ENCODE results near the gene UBQLN3.

The UBQLN3 gene

DNA sequence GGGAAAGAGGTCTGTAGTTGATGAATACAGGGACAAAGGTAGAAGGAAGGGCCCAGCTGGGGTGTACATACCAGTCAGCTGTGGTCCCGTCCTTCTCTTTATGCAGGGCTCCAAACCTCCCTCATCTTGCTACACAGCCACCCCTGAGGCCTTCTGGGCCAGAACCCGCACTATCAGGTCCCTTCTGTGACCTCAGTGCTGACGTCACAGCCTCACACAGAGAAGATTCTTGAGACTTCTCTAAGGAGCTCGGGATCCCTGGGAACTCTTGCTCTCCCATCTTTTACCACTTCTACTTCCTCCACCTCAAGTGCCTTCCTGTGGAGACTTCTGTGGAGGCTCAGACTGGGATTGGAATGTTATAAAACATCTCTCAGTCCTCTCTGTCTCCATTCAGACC is at the start of gene UBQLN3:
Gene UBQLN3, minus strand, starts transcription at position 155 of the 400 bp plus-strand sequence. CDS start 399 bp downstream, outside the sequence.
- DNase-seq (ENCODE audit: low read depth) = no peak

DNA sequence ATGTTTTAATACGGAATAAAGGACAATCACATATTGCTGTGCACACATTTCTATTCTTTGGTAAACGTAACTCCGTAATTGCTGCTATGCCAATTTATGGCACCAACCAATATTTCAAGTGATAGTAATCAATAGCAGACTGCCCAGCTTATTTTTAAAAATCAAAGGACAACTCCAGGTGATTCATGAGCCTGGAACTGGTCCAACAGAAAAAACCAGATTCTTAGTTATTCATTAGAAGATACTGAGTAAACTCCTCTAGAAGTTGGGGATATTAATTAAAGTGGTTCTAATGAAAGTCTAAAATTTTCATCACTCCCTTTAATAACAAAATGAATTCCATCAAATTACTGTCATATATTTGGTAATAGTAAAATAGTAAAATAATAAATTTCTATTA is 48.0 kb upstream of the UBQLN3 start:
- DNase-seq (ENCODE audit: low read depth) = no peak

DNA sequence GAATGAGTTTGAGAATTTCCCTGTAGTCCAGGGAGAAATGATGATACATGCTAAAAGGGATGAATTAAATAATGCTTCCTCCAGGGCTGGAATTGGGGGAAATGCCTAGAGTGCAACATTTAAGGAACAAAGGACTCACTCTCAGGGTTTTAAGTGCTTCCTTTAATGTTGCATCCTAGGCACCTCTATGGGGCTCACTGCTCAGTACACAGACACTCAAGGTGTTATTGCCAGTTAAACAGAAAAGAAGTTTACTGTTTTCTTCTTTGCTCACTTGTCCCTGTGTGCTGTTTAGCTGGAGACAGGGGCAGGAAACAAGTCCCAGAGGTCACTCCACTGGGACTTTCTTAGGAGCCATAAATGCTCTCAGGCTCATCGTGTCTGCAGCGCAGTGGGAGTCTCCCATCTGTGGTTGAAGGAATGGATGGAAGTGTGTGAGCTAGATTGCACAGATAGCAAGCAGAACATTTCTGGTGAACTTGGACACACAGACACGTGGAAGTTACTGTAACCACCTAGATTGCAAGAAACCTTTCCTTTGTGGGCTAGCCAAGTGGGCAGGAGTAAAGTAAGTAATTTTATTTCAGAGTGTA is 46.9 kb upstream of the UBQLN3 start:
- no peak for DNase-seq (ENCODE audit: low read depth)

DNA sequence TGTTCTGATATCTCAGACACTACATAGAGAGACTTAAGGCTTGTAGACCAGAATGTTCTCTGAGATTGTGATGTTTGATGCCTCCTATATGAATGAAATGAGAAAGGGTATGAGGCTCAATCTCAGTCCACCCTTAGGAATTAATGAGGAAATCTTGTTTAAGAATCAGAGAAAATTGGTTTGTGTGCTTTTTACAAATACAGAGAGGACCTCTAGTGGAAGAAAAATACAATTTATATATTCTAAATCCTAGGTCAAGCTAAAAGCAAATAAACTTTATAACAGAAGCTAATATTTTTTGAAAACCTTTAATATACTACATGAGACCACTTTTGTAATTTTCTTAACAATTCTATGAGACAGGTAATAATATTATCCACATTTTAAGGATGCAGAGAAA is 43.6 kb upstream of the UBQLN3 start:
- DNase-seq (ENCODE audit: low read depth) = no peak

DNA sequence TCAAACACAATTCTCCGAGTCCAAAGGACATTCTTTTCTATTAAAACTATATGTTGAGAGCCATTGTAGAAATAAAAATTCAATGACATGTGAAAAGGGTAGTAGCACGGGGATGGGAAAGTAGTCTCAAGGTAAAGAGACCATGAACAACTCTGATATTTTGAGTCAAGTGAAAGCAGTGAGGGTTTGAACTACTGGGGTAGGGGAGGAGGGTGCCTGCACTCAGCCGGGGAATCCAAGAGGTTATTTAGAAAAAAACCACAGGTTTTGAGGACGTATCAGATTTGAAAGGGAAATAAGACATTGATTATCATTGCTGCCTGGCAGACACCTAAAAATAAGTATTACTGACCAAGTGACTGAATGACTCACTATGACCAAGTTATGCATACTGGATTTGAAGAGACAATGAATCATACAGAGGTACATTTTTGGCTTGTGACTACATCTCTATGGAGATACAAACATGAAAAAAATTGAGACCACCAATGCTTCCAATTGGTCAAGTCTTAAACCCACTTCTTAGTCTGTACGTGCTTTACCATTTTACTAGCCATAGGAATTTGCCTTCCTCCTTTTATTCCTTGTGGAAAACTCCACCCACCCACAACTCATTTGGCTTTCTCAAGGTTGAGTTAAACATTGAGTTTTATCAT is 40.8 kb upstream of the UBQLN3 start:
- DNase-seq (ENCODE audit: low read depth) = no peak

DNA sequence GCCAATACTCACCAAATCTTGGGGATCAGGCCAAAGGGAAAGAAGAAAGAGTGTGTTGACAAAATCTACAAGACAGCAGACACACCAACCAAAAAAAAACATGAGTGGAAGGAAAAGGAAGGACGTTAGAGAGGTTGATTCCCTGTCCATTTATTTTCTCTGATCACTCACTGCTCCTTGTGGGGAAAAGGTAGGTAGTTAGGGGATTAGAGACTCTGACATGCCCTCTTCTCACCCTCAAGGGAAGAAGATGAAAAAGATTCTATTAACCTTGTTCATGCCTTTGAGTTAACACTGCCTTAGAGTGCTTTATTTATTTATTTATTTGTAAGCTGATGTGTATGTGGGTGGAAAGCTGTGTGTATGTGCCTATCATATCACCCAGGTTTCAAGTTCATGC is 38.7 kb upstream of the UBQLN3 start, which contains the start of gene OR52H1:
Gene OR52H1, minus strand, starts transcription at position 101 of the 400 bp plus-strand sequence. CDS start 3,035 bp downstream, outside the sequence.
- DNase-seq (ENCODE audit: low read depth) = no peak

DNA sequence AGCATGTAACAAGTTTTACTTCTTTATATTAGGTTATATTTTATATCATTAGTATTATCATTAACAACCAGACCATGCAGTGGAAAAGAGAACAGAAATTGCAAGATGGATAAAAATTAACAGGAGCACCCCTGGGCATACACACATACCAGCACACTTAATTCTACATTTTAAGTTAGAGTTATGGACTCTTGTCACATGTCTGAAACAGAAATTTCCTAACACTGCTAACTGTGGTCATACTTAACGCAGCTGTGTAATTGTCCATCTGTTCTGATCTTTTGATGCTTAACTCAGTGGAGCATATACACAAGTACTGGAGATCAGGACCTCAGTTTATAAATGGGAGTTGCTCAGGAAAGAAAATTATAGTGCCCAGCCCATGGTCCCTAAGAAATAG is 38.2 kb upstream of the UBQLN3 start:
- DNase-seq (ENCODE audit: low read depth) = no peak

DNA sequence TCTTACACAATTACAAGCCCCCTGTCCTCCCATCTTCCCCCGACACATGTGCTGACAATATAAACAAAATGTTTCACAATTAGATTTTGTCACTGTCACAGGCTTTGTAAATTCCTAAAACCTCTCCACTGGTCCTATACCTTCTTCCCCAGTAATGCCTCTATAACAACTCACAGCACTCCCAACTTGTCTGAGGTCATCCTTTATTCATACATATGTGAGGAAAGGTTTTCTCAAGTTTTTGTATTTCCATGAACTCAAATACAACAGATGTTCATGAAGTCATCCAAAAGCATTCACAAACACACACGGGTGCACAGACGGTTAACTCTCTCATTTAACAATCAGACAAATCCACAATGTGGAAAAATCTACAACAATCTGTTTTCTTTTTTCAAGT is 36.7 kb upstream of the UBQLN3 start:
- no peak for DNase-seq (ENCODE audit: low read depth)

DNA sequence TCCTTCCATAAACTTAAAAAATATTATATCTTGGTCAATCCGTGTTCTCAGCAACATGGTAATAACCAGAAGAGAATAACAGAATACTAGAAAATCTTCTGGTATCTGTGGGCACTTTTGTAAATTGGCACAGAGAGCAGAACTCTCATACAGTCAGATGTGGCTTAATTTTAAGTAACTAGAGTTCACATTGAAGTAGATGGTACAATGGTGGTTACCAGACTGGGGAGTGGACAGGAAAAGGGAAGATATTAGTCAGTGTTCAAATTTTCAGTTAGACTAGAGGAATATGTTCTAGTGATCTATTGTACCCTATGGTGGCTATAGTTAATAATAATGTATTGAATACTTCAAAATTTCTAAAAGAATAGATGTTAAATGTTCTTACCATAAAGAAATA is 31.7 kb upstream of the UBQLN3 start:
- no peak for DNase-seq (ENCODE audit: low read depth)

DNA sequence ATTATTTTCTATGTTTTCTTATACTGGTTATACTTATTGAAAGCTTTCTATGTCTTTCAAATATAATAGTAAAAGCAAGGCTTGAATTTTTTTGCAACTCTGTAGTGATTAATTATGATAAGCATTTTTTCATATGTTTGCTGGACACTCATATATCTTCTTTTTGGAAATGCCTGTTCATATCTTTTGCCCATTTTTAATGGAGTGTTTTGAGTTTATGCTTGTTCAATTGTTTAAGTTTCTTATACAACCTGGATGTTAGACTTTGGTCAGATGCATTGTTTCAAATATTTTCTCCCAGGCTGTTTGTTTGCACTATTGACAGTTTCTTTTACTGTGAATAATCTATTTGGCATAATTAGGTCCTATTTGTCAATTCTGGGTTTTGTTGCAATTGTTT is 26.7 kb upstream of the UBQLN3 start:
- DNase-seq (ENCODE audit: low read depth) = no peak

DNA sequence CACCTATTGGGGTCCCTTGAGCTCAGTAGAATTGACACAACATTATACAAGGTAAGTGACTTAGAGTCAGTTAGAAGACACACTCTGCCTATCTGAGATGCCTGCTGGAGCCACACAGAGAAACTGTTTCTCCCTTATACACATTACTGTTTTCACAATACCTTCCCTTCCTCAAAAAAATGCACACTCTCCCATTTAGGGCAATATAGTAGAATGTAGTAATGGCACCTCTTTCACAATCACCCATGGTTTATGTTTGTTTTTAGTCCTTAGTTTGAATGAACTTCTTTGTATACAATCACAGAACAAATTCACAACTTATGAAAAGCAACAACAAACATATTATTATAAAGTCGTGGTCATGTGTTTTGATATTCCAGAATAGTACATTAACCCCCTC is 24.3 kb upstream of the UBQLN3 start:
- no peak for DNase-seq (ENCODE audit: low read depth)

DNA sequence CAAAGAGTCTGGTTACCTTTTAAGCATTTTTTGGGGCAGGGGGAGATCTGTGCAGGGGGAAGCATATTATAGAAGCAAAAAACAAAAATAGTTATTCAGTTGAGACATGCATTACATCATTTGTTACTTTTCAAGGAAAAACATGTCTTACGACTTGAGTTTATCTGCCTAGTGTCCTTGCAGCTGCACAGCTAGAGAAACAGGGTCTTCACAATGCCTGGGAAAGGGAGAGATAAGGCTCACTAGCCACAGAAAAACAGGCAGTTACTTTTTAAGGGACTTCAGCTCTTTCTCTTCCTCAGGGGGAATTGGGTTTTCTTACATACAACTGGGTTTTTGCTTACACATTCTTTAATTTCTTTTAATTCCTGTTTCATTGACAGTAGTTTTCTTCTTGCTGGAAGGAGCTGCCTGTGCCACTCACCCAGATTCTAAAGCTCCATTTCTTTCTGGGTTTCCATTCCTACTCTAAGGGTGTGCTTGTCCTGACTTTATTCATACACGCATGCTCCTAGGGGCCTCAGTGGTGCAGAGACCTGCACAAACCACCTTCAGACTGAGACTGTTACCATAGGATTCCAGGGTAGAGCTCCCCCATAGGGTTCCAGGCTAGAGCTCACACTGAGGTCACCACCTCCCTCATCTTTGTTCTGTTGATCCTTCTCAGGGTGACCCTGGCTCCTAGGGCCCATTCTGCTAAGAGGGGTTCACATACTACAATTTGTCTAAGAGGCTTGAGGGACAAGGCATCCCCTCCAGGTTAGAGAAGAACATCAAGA is 21.5 kb upstream of the UBQLN3 start:
- DNase-seq (ENCODE audit: low read depth) = no peak

DNA sequence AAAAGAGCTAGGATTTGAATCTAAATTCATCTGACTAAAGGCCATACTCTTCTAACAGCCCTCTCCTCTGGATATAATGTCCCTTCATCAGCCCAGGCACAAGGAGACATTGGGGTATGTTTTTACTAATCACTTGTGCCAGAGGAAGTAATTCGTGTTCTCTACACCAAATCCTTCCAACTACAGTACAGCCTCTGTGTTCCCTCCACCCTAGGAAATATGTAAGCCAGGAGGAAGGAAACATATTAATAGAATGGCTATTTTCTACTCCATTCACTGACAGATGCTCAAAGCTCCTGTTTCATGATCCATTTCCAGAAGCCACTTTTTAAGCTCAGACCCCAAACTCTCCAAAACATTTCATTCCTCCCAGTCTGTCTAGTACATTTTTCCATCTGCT is 18.7 kb upstream of the UBQLN3 start:
- DNase-seq (ENCODE audit: low read depth) = no peak

DNA sequence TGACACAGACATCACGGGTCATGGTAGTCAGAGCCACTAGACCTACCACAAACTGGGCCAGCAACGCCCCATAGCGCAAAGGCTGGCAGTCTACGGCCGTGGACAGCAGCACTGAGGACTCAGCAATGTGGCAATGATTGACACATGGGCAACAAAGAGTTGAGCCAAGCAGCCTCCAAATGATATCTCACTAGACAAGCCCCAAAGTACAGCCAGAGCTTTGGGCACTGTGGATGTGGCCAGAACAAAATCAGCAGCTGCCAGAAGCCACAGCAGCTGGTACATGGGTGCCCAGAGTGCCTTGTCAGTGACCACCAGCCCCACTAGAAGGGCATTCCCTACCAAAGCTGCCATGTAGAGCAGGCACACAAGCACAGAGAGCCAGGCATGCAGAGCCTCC is 18.0 kb upstream of the UBQLN3 start:
- no peak for DNase-seq (ENCODE audit: low read depth)

DNA sequence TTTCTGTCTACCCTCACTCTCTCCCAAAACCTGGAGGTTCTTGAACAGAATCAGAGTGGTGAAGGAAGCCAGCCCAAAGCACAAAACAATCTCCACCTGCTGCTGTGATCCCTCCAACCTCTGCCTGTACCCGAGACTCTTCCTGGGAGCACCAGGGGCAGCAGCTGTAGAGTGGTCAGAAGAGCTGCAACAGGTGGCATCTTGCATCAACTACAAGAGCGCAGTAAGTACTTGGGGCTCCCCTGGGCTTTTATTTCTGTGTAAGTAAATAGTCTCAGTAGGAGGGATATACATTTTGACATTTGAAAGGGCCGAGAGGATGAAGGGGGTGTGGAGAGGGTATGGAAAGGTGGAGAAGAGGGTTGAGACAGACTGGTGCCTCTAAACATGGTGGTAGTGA is 15.0 kb upstream of the UBQLN3 start:
- no peak for DNase-seq (ENCODE audit: low read depth)

DNA sequence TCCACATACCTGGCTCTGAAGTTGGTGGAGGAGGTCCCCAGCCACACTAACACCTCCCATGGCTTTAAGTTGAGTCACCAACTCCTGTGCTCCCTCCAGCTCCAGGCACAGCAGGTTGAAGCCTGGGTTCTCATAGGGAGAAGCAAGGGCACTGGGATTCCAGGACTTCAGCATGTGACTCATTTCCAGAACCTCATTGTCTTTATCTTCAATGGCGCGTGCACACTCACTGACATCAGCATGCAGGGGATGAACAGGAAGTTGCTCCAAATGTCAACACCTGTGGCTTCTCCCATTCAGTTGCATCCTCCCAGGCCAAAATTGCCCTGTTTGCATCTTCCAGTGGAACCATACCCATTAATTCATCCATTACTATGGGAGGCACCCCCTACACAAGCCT is 12.6 kb upstream of the UBQLN3 start:
- no peak for DNase-seq (ENCODE audit: low read depth)

DNA sequence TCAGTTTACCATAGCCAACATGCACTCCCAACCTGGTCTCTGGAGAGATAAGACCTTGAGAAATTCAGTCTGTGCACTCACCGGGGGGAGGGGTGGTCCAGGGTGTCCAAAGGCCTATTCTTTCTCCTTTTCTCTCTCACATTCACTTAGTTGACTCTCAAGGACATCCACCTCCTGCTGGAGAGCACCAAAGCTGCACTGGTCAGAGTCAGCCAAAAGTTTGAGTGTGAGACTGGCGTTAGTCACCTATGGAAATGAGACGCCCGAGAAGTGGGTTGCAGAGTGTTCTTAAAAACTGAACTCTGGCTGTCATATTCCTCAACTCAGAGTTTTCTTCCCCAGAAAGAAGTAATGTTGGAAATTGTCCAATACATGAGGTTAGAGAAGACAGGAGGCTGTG is 11.8 kb upstream of the UBQLN3 start:
- DNase-seq (ENCODE audit: low read depth) = no peak

DNA sequence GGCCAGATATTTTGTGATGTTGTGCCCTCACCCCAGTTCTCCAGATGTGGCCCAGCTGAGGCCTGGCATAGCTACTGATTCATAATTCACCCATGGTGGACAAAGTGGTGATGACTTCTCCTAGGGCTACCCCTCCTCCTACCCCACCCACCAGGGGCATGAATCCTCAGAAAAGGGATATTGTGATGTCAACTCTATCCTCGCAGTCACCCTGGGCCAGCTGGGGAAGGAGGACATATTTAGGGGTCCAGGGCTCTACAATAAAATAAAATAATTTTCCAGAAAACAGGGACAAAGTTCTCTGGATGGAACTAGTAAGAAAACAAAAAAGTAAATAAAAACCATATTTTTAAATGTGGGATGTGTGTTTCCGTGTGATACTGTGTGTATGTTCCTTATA is 6.8 kb upstream of the UBQLN3 start, which contains the start of gene UBQLNL:
Gene UBQLNL, minus strand, starts transcription at position 101 of the 400 bp plus-strand sequence. CDS start 258 bp downstream, outside the sequence.
- DNase-seq (ENCODE audit: low read depth) = no peak

DNA sequence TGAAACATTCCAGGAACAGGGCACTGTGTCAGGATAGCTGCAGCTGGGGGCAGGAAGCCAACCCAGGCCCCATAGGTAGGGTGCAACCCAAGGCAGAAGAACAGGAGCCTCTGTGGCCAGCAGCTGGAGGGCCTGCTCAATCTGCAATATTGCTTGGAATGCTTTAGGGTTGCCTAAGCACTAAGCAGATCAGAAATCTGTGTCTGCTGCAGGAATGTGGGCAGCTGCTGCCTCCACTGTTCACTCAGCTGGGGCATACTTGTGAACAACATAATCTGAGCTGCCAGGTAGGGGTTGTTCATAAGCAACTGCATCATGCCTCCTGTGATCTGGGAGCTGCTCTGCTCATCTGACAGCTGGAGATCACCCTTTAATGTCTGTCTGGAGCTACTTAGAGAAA is 5.1 kb upstream of the UBQLN3 start:
- DNase-seq (ENCODE audit: low read depth) = no peak

DNA sequence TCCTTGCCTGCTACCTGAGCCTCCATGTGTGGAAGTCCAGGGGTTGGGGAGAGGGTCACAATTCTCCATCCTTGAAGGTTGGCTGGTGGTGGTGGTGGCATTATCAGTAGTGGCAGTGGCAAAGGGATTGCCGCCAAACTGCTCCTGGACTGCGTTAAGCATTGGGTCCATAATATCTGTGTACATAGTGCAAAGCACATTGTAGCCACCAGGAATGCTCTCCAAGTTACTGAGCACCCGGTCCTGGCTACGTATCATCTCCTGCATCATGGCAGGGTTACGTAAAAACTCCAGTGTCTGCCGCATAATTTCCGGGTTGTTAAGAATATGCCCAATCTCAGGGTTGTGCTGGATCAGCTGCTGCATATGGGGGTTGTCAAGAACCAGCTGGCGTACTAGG is 1.2 kb downstream of the UBQLN3 start:
- no peak for DNase-seq (ENCODE audit: low read depth)

DNA sequence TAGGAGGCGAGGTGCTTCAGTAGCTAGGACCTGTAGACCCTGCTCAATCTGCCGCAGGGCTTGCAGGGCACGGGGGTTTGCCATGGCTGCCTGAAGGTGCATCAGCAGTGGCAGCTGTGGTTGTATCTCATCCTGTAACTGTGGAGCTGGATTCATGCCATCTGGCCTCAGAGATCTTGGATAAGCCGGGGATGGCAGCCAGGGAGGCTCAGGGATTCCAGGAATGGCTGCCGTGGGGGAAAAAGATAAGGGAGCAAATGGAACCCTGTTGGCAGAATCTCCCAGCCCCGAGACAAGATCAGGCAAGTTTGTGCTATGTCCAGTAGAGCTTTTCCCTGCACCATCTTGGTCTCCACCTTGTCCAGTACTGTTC is 1.8 kb downstream of the UBQLN3 start:
- DNase-seq (ENCODE audit: low read depth) = no peak

DNA sequence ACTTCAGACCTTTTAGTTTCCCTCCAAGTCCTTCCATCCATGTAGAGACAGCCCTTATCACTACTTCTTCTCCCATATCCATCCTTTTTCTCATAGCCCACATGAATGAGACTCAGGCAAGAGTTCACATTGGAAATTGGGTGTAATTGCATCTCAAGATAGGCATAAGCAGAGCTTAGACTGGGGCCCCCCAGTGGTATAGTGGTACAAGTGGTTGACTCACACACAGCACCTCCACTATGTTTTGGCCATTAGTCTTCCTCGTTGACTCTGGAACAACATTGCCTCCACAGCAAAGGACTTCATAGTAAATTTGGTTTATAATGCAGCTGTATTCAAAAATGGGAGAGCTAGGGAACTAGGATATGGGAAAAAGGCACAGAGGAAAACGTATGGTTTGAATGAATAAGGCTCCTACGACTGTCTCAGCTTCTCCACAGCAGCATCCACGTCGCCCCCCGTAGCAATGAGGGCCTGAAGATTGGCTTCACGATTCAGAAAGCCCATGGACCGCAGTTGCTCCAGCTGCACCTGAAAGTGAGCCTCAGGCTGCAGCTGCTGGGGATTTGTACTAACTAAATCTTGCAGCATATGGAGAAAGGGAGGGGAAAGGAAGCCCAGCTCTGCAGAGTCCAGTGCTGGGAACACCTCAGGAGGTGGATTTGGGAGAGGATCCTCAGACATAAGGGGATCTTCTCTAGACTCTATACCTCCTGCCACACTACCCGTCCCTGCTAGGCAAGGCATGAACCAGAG is 2.4 kb downstream of the UBQLN3 start:
- no peak for DNase-seq (ENCODE audit: low read depth)
